ENCODE data around the gene SYT1. TPM values are rescaled to one million over a fixed set of nuclear protein-coding genes. Genes with fewer than 3 reads are reported as not detected.

The SYT1 gene
- polyA plus RNA-seq, 1 donor = 1.0 TPM

GRCh38 chr12:78898416-78898815 lies 33.8 kb downstream of the SYT1 start:
- DNase-seq = peak; percentile 11

- no peak for DNase-seq
These were observed 50.3 kb downstream of the SYT1 start for GRCh38 chr12:78914859-78915331.

DNA sequence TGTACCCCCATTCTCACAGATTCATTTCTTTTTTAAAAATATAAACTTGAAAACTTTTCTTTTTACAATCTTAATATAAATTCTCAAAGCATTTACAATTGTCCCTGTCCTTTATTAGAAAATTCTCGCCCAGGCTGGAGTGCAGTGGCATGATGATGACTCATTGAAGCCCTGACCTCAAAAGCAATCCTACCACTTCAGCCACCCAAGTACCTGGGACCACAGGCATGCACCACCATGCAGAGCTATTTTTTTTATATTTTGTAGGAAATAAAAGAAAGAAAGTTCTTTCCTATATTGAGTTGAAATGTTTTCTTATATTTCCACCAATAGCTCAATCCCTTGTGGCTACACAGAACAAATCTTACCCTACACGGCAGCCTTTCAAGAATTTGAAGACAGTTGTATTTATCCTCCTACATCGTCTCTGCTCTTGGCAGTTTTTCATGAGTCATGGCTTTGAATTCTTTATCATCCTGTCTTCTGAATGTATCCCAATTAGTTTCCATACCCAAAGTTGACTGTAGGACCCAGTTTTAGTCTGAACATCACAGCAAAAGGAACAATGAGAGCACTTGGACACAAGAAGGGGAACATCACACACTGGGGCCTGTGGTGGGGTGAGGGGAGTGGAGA lies 52.4 kb downstream of the SYT1 start:
- no peak for DNase-seq

GRCh38 chr12:78917513-78917912 lies 52.9 kb downstream of the SYT1 start:
- no peak for DNase-seq

GRCh38 chr12:78918268-78918667 lies 53.7 kb downstream of the SYT1 start:
- peak; percentile 29 for DNase-seq

DNA sequence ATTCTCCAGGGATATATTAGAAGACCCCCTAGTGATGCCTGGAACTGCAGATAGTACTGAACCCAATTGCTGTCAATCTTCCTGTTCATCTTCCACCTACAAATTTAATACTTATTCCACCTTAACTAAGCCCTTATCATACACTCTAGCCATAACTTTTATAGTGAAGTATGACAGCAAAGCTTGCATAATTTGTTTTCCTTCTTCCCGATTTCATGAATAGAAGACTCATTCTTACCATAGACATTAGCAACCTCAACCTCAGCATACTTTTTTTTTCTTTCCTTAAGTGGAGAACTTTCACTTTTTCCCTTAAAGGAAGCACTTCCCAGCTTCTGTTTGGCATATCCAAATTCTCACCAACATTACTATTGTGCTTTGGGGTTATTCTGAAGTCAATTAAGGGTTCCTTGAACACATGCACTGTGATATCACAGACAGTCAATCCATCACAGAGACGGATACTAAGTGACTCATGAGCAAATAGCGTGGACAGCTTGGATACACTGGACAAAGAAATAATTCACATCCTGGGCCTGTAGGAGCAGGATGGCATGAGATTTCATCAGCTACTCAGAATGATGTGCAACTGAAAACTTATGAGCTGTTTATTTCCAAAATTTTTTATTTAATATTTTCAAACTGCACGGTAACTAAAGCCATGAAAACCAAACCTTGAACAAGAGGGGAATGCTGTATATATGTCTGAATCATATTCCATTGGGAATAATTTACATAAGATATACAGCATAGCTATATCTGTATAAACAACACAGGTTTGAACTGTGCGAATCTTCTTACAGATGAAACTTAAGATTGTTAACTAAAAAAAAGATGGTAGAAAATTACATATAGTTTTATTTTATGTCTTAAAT lies 63.9 kb downstream of the SYT1 start:
- DNase-seq = no peak

- DNase-seq = no peak
These were observed 64.5 kb downstream of the SYT1 start for GRCh38 chr12:78929075-78929418.

DNA sequence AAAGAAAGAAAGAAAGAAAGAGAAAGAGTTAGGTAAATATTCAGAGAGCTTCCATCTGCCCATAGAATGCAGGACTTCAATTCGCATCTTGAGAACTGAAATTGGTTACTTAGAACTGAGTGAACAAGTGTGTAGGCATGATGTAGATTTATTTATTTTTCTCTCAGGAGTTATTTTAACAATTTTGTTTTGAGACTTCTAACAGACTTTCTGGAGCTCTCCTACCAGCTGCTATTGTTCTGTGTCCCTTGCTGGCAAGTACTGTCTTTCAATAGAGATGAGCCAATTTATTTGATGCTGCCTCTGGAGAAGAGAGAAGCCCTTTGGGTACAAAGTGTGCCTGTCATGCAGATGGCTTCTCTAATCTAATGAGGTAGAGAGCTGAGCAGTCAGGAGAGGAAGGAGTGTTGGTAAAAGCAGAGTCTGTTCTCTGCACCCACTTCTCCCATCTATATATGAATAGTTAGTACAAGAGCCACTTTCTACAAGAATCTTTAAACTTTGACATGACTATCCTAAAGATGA lies 67.0 kb downstream of the SYT1 start:
- DNase-seq = no peak

DNA sequence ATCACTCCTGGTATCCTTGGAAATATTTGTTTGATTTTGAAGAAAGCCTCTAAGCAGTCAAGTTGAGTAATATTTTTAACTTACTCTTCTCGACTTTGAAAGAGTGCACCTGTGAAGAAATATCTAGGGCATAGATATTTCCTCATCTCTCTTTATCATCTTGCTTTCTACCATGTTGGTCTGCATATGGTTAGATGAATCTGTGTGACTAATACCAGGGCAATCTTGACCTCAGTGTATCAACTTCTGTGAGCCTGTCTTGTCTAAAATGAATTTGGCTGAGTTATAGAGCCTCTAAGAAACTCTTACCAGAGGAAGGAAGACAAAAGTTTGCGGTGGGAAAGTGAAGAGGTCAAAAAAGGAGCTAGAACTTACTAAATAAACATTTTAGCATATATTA lies 68.4 kb downstream of the SYT1 start:
- no peak for DNase-seq

- no peak for DNase-seq
These were observed 73.9 kb downstream of the SYT1 start for GRCh38 chr12:78938341-78939084.

DNA sequence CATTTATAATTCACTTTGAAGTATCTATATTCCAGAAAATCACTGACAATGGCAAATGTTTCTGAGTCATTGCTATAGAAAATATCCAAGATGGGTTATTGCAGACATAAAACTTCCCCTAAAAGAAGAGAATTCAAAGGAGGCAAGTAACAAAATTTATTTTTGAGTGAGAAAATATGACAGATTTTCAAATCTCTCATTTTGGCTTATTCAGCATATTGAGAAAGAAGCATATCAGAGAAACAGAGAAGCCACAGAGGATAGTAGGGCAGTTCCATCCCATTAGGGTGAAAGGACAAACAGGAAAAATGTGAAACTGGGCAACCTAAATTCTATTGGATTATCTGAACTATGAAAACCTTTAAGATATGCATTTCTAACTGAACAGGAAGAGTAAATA lies 85.0 kb downstream of the SYT1 start:
- DNase-seq = no peak

DNA sequence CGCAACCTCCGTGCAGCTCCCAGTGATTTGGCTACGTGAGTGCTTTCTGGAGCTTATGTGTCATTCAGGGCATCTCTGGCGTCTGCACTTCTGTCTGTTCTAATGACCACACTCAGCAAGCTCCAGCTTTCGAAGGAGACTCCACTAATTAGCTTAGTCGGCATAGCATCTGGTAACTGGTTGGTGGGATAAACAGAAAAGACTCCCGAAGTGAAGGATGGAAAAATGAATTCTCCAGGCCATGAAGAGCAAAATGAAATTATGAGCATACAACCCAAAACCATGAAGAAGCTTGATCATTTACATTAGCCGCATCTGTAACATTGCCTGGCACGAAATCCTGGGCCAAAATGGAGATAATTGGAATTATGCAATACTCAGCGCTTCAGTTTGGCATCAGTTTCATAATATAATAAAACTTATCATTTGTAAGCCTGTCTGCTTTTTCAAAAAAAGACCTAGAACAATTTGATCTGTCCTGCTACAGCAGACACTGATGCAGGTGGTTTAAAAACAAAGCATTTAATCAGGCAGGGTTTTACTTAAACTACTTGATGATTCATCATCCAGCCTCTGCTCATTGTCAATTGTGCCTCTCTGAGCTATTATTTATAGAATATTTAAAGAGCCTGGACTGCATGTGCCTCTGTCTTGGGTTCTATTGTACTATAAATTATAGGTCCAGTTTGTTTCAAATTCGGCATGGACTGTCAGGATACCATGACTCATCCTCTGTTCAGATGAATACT lies 87.4 kb downstream of the SYT1 start:
- DNase-seq = no peak

DNA sequence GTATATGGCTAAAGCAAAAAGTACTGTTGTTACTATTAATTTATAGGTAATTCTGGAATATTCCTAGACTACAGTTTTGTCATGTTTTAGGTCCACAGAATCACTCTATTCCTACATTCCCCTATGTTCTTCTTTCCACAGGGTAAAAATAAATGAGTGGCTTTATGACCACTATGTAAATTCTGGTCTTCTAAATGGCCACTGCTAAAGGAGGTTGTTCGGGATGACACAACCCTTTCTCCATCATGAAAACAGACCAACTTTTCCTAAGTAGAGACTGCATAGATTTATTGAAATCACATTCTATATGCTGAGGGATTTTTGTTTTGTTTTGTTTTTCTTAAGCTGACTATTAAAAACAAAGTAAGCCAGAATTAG lies 88.0 kb downstream of the SYT1 start:
- DNase-seq = no peak

GRCh38 chr12:78958941-78959340 lies 94.4 kb downstream of the SYT1 start:
- DNase-seq = no peak

- DNase-seq = no peak
These were observed 95.0 kb downstream of the SYT1 start for GRCh38 chr12:78959556-78959955.

GRCh38 chr12:78961171-78961570 lies 96.6 kb downstream of the SYT1 start:
- DNase-seq = no peak

GRCh38 chr12:78963439-78964227 lies 99.1 kb downstream of the SYT1 start:
- DNase-seq = no peak

GRCh38 chr12:78964521-78964920 lies 99.9 kb downstream of the SYT1 start:
- DNase-seq = no peak

DNA sequence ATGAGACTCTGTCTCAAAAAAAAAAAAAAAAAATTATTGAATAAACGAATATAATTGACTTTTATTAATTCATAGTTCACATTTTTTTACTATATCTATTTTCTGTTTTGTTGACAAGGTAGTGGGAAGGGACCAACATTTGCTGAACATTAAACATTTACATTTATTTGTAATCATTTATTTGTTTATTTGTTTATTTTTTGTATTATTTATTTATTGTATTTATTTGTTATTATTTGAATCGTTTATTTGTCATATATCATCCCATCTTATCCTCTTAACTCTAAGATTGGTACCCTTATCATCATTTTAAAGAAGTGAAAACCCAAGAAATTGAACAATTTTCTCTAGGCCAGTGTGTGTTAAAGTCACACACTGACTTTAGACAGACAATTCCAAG lies 101.5 kb downstream of the SYT1 start:
- DNase-seq = no peak

- DNase-seq = no peak
These were observed 102.4 kb downstream of the SYT1 start for GRCh38 chr12:78966926-78967325.

DNA sequence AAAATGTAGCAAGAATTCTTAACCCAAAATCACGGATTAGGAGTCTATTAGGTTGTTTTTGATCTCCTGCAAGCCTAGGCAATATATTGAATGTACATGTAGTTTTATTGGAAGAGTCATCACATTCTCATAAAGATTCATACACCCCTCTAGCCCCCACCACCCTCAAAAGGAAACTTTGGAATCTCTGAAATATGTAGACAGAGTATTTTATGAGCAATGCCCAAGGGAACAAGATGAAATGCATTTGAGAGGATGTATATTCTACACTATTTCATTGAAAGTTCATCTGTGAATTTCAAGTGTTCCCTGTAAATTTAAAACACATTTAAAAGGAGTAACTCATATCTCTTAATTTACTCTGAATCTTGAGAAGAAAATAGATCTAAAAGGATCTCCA lies 103.7 kb downstream of the SYT1 start:
- DNase-seq = no peak

- no peak for DNase-seq
These were observed 105.5 kb downstream of the SYT1 start for GRCh38 chr12:78970041-78970440.
